KOPT-K1 (cell line): Measurements from ENCODE around the gene PLCL2.

Experiments used
- H3K27ac ChIP-seq: fragments of 200-600 bp; sonication (generic); 2 replicates; pipeline ENCODE4 v1.5.1; 2016; ENCODE audit warnings: antibody characterized with exemption, mild to moderate bottlenecking, low read depth, low read length; ENCODE audit not compliant: poor library complexity, severe bottlenecking
- H3K36me3 ChIP-seq: fragments of 200-600 bp; sonication (generic); 2 replicates; pipeline ENCODE4 v1.5.1; 2017; ENCODE audit warnings: antibody characterized with exemption, mild to moderate bottlenecking, low read length, moderate library complexity; ENCODE audit not compliant: insufficient read depth
- H3K9me3 ChIP-seq: fragments of 200-600 bp; sonication (generic); 2 replicates; pipeline ENCODE4 v1.5.1; 2017; ENCODE audit warnings: antibody characterized with exemption, low read length, mild to moderate bottlenecking; ENCODE audit not compliant: insufficient read depth, poor library complexity, severe bottlenecking

Gene PLCL2

DNA sequence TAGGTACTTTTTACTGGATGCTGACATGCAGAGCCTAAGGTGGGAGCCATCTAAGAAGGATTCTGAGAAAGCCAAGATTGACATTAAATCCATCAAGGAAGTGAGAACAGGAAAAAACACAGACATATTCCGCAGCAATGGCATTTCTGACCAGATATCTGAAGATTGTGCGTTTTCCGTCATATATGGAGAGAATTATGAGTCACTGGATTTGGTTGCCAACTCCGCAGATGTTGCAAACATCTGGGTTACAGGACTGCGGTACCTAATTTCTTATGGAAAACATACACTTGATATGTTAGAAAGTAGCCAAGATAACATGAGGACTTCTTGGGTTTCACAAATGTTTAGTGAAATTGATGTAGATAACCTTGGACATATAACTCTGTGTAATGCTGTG is 125.1 kb downstream of the PLCL2 start:
- peaks cover 34% of the 10 kb centered on the region for H3K36me3 ChIP-seq
- no peaks in the 10 kb centered on the region for H3K9me3 ChIP-seq
- no peak overlapping the region for H3K27ac ChIP-seq

DNA sequence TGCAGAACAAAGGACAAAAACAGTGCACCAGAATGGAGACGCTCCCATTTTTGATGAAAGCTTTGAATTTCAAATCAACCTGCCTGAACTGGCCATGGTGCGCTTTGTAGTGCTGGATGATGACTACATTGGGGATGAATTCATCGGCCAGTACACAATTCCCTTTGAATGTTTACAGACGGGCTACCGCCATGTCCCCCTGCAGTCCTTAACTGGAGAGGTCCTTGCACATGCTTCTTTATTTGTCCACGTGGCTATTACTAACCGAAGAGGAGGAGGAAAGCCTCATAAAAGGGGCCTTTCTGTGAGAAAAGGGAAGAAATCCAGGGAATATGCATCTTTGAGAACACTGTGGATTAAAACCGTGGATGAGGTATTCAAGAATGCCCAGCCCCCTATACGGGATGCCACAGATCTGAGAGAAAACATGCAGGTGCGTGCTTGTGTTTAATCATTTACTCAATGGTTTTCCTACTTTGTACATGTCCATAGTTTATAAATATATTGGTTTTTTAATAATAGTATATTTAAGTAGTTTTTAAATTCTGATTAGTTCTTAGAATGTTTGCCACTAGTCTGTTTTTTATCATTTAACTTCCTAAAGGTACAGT is 127.1 kb downstream of the PLCL2 start:
- no peak overlapping the region for H3K27ac ChIP-seq
- no peaks in the 10 kb centered on the region for H3K9me3 ChIP-seq
- peaks cover 34% of the 10 kb centered on the region for H3K36me3 ChIP-seq

DNA sequence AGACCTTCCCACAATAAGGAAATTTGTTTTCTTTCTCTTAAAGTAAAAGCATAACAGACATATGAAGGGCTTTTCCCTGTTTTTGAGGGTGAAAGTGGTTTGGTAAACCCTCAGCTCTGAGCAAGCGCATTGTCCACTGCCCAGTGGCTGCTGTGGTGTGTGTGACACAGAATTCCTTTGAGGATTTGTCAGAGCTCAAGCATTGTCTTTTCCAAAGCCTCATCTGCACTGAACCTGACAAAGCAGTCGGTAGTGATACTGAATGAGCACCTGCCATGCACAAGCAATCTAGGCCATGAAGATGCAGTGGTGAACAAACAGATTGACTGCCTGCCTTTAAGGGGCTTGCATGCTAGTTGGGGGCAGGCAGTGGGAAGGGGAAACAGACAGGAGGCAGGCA is 128.3 kb downstream of the PLCL2 start:
- Histone ChIP-seq H3K27ac (no peak overlapping the region), H3K9me3 (no peaks in the 10 kb centered on the region), H3K36me3 (peaks cover 34% of the 10 kb centered on the region)

DNA sequence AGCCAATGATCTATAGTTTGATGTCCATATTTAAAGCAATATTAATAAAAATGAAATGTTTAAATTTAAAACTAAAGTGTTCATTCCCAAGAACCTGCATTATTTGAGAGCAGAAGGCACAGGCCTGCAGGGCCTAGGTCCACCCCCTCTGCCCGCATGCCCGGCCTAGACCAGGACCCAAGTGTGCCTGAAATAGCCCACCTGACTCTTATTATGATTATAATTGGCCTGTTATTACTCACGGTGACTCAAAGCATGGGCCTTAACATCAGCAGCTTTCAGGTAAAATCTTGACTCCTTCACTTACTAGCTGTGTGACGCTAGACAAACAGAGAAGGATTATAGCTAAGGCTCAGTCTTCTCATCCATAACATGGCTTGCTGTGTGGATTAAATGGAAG is 128.8 kb downstream of the PLCL2 start:
- H3K36me3 ChIP-seq, result peaks cover 34% of the 10 kb centered on the region
- H3K27ac ChIP-seq, result no peak overlapping the region
- H3K9me3 ChIP-seq, result no peaks in the 10 kb centered on the region

DNA sequence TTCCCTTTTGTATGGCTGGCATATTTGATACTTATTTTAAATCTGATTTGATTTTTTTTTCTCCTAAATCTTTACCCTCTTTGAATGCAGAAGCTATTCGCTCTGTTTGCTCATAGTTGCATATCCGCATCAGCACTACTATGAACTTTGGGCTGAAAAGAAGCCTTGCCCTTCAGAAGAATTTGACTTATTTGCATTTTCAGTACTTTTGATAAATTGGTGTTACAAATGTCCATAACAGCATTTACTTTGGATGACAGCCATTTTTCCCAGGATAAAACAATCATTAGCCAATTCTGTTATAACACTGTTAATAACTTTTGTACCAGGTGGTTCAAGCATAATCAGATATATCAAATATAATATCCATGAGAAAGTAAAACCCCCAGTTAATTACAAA is 129.5 kb downstream of the PLCL2 start:
- H3K9me3 ChIP-seq, result no peaks in the 10 kb centered on the region

DNA sequence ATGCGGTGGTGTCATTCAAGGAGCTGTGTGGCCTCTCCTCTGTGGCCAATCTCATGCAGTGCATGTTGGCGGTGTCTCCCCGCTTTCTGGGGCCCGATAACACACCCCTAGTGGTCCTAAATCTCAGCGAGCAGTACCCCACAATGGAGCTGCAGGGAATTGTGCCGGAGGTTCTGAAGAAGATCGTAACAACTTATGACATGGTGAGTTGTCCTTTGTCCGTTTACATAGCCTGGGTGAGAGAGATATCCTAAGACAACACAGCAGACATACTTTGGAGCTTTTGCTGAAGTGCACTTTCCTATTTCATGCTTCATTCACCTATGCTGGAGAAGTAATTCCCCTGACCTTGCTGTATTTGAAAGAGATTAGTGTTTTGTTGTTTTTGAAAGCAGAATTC is 130.0 kb downstream of the PLCL2 start:
- Histone ChIP-seq H3K36me3 (peaks cover 32% of the 10 kb centered on the region), H3K9me3 (no peaks in the 10 kb centered on the region), H3K27ac (no peak overlapping the region)

More for the DNA sequence above, 129.5 kb downstream of the PLCL2 start:
- H3K27ac ChIP-seq, result no peak overlapping the region
- peaks cover 34% of the 10 kb centered on the region for H3K36me3 ChIP-seq

DNA sequence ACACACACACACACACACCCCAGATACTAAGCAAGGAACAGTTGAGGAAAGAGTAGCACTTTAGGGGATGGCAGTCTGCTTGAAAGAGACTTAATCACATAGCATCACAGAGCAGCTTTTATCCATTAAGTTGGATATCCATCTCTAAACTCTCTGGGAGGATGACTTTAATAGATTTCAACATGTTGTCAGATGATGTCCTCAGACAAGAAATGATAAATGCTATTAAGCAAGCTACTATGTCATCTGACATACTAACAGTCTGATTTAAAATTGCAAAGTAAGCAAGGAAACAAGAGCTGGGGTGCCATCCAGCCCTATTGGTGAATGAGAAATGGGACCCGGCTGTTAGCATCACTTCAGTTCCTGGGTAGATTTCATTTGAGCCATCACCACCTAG is 136.9 kb downstream of the PLCL2 start:
- H3K36me3 ChIP-seq, result peaks cover 4% of the 10 kb centered on the region; the same call in 1 of the 2 replicates
- no peak overlapping the region for H3K27ac ChIP-seq
- H3K9me3 ChIP-seq, result peaks cover 6% of the 10 kb centered on the region

DNA sequence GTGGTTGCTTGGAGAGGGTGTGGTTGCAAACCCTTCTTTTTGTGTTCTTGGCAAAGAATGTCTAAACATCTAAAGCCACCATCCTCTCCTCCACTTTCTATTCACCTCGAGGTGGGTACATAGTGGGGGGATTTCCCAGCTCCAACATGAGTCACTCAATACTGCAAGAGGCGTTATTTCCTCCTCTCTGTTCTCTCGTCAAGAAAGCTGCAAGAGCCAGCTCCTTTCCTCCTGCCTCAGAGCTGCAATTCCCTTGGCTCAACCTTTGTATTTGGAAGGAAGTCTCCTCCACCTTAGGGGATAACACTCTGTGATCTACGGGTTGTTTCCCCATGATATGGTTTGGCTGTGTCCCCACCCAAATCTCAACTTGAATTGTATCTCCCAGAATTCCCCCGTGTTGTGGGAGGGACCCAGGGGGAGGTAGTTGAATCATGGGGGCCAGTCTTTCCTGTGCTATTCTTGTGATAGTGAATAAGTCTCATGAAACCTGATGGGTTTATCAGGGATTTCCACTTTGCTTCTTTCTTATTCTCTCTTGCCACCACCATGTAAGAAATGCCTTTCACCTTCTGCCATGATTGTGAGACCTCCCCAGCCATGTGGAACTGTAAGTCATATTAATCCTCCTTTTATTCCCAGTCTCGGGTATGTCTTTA is 138.4 kb downstream of the PLCL2 start:
- peaks cover 6% of the 10 kb centered on the region for H3K9me3 ChIP-seq
- H3K27ac ChIP-seq, result no peak overlapping the region
- H3K36me3 ChIP-seq, result peaks cover 4% of the 10 kb centered on the region; the same call in 1 of the 2 replicates

DNA sequence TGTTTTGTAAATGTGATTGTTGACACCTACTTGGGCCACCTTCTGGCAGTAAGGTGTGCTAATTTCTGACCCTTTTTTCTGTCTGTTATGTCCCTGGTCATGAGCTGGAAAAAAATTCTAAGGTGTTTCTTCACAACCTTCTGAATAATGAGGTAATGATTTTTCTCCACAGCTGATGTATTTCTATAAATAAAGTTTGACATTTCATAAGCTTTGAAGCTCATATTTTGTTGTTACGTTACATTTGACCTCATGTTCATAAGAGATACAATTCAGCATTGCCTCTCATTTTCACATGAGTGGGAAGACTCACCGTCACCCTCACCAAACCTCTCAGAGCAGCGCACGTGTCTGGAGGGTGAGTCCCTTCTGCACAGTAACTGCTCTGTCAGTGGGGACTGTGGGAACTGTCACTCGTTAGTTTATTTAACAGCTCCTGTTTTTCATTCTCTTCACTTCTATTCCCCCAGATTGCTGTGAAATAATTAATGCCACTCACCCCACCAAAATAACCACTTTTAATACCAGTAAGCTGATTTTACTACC is 140.9 kb downstream of the PLCL2 start:
- Histone ChIP-seq H3K9me3 (peaks cover 6% of the 10 kb centered on the region), H3K27ac (no peak overlapping the region), H3K36me3 (peaks cover 4% of the 10 kb centered on the region; the same call in 1 of the 2 replicates)

DNA sequence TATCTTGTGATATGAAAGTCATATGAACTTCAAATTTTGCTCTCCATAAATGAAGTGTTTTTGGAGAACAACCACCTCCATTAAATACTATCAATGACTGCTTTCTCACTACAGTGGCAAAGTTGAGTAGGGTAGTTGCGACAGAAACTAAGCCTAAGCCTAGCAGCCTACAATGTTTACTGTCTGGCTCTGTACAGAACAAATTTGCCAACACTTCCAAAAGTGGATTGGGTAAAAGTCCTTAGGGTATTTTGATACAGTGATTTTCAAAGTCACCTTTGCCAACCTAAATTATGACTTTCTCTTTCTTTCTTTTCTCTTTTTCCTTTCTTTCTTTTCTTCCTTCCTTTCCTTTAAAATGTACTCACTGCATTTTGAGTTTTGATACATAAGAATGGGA is 142.6 kb downstream of the PLCL2 start:
- peaks cover 4% of the 10 kb centered on the region; the same call in 1 of the 2 replicates for H3K36me3 ChIP-seq
- no peak overlapping the region for H3K27ac ChIP-seq
- H3K9me3 ChIP-seq, result peaks cover 6% of the 10 kb centered on the region

DNA sequence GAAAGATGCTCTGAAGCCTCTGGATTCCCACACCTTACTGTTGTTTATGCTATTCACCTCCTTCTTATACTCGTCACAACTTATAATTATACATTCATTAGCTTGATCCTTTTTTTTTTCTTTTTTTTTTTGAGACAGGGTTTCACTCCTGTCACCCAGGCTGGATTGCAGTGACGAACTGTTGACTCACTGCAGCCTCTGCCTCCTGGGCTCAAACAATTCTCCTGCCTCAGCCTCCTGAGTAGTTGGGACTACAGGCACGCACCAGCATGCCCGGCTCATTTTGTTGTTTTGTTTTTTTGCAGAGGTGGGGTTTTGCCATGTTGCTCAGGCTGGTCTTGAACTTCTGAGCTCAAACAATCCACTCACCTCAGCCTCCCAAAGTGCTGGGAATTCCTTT is 143.6 kb downstream of the PLCL2 start:
- Histone ChIP-seq H3K27ac (no peak overlapping the region), H3K9me3 (no peaks in the 10 kb centered on the region)

DNA sequence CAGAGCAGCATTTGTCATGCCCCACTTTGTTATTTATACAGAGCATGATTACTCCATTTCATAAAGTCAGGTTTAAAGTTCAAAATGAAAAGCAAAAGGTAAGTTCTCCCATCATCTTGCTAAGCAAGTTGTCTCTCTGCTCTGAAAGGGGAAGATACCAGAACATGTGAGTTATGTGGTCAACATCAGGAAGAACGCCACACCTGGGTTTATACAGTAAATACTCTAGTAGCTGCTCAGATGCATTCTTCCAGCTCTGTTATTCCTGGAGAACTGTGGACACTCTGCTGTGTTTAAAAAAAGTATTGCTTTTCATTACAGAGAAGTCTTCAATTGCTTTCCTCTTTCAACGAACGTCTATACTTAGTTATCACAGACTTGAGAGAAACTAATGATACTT is 145.7 kb downstream of the PLCL2 start:
- H3K9me3 ChIP-seq, result no peaks in the 10 kb centered on the region
- H3K27ac ChIP-seq, result no peak overlapping the region
- H3K36me3 ChIP-seq, result no peaks in the 10 kb centered on the region

More for the DNA sequence above, 143.6 kb downstream of the PLCL2 start:
- peaks cover 4% of the 10 kb centered on the region; the same call in 1 of the 2 replicates for H3K36me3 ChIP-seq

DNA sequence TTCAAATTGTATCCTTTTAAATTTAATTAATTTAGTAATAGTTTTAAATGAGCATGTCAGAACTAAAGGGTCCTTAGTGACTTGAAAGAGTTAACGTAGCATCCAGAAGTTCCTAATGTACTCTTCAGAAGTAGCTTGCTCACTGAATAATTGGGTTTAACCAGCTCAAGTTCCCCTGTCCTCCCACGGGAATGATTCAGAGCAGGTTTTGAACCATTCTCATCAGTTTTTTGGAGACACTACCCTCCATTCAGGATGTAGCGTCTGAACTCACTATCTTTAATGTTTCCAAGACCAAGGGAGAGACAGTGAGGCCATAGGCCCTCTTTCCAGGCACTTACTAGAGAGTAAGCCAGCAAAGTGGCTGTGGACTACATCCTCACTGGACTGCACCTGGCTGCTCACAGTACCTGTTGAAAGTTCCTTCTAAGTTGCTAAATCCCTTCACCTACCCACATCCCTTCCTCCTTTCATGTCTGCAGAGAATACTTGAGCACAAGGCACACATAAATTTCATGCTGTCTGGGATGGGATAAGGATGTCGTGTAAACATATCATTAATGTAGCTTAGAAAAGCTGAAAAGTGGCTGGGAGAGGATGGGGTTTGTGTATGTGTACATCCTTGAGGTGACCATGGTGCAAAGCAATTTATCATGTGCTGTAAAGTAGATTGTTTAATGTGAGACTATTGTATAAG is 146.3 kb downstream of the PLCL2 start:
- Histone ChIP-seq H3K9me3 (no peaks in the 10 kb centered on the region), H3K27ac (no peak overlapping the region), H3K36me3 (no peaks in the 10 kb centered on the region)

DNA sequence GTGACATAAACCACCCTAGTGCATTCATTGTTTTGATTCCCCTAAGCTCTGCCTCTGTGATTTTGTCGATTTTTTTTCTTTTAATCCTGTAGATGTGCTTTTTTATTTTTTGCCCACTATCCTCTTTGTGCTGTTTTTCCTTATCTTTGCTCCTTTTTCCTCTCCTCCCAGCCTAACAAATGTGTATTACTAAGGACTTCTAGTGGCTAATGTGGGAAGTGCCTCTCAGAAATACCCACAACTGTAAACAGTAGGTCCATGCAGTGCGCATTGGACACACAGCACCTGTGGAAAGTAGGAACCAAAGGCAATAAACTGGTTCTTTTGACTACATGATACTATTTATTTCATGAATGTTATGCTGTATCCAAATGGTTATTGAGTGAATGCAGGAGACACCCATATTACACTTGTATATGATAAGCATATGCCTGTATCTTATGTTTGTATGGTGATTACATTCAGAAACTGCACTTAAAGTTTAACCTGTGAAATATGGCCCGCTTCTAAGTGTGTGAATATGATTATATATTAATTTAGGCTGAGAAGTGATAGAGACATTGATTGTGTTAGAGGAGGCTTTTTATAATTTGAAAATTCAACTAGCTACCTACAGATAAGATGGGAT is 147.8 kb downstream of the PLCL2 start:
- H3K9me3 ChIP-seq, result no peaks in the 10 kb centered on the region
- H3K36me3 ChIP-seq, result no peaks in the 10 kb centered on the region
- H3K27ac ChIP-seq, result no peak overlapping the region
